SK-N-SH (cell line): ENCODE results near the gene UFSP2. TPM values are rescaled to one million over a fixed set of nuclear protein-coding genes. Genes with fewer than 3 reads are reported as not detected.

Source experiments
- CTCF ChIA-PET: fragments of 300-600, 350-600 bp; formaldehyde crosslinking; extraction: SDS; loops from one replicate; lab custom pipeline; 2021; lab: Yijun Ruan, JAX
- POLR2A ChIA-PET: fragments of 350-600 bp; sonication (Branson Sonifier 250); formaldehyde crosslinking; extraction: SDS; loops from one replicate; lab custom pipeline; 2020; ENCODE audit warnings: antibody characterized with exemption, inconsistent platforms; lab: Yijun Ruan, JAX
- DNase-seq: peaks from one replicate; pipeline ENCODE4 v3.0.0; 2012
- H2AFZ ChIP-seq: fragments of 200-600 bp; sonication (generic); 2 replicates; pipeline ENCODE4 v1.8.1; 2016; ENCODE audit warnings: antibody characterized with exemption, mild to moderate bottlenecking, low read depth
- H3F3A ChIP-seq: fragments of 200-600 bp; sonication (generic); replicated peaks from 2 replicates; pipeline ENCODE3; 2016; ENCODE audit warnings: antibody characterized with exemption, mild to moderate bottlenecking; ENCODE audit not compliant: insufficient read depth
- H3K27ac ChIP-seq, 2 experiments: fragments of 200-500 bp in 1 of 2; fragments of 200-600 bp in 1 of 2; sonication (Bioruptor generic) in 1 of 2; sonication (generic), shearing (Covaris generic) in 1 of 2; 2 replicates each; pipeline versions ENCODE4 v1.5.1 to v1.6.1; 2014 to 2016; ENCODE audit warnings: low read depth in 2 of 2, inconsistent platforms in 1 of 2, low read length in 1 of 2, mild to moderate bottlenecking in 1 of 2, mixed read lengths in 1 of 2
- H3K27me3 ChIP-seq: fragments of 200-600 bp; sonication (generic), shearing (Covaris generic); 2 replicates; pipeline ENCODE4 v1.6.1; 2016; ENCODE audit warnings: mixed run types; ENCODE audit not compliant: insufficient read depth
- H3K36me3 ChIP-seq, 2 experiments: fragments of 200-500 bp in 1 of 2; fragments of 200-600 bp in 1 of 2; sonication (Bioruptor generic) in 1 of 2; sonication (generic) in 1 of 2; replicated peaks in 1 of 2; 2 replicates each; pipeline versions ENCODE3 to v1.5.1; 2014 to 2016; ENCODE audit warnings: low read length in 1 of 2, mild to moderate bottlenecking in 1 of 2; ENCODE audit not compliant: insufficient read depth in 2 of 2, control insufficient read depth in 1 of 2
- H3K4me1 ChIP-seq, 2 experiments: fragments of 200-500 bp in 1 of 2; fragments of 200-600 bp in 1 of 2; sonication (Bioruptor generic) in 1 of 2; sonication (generic), shearing (Covaris generic) in 1 of 2; 2 replicates each; pipeline versions ENCODE4 v1.5.1 to v1.6.1; 2014 to 2016; ENCODE audit warnings: low read depth in 1 of 2, low read length in 1 of 2, mixed run types in 1 of 2; ENCODE audit not compliant: insufficient read depth in 2 of 2, control insufficient read depth in 1 of 2
- H3K4me2 ChIP-seq: fragments of 200-600 bp; sonication (generic), shearing (Covaris generic); 2 replicates; pipeline ENCODE4 v1.6.1; 2017; ENCODE audit warnings: mixed run types
- H3K4me3 ChIP-seq, 2 experiments: fragments of 200-500 bp in 1 of 2; fragments of 200-600 bp in 1 of 2; sonication (Bioruptor generic) in 1 of 2; sonication (generic), shearing (Covaris generic) in 1 of 2; 2 replicates each; pipeline versions ENCODE4 v1.5.1 to v1.8.1; 2014 to 2016; ENCODE audit warnings: low read depth in 2 of 2, inconsistent platforms in 1 of 2, low read length in 1 of 2, mild to moderate bottlenecking in 1 of 2, mixed read lengths in 1 of 2, moderate library complexity in 1 of 2
- H3K79me2 ChIP-seq: fragments of 200-600 bp; sonication (generic); 2 replicates; pipeline ENCODE4 v1.8.1; 2017; ENCODE audit warnings: mild to moderate bottlenecking; ENCODE audit not compliant: insufficient read depth
- H3K9ac ChIP-seq: fragments of 200-600 bp; sonication (generic); 2 replicates; pipeline ENCODE4 v1.6.1; 2017; ENCODE audit warnings: mixed run types
- H3K9me2 ChIP-seq: fragments of 200-600 bp; sonication (generic); 2 replicates; pipeline ENCODE4 v1.6.1; 2017; ENCODE audit warnings: mixed run types
- H3K9me3 ChIP-seq: fragments of 200-600 bp; sonication (generic); 2 replicates; pipeline ENCODE4 v1.6.1; 2017; ENCODE audit warnings: mixed run types, mild to moderate bottlenecking, moderate library complexity
- H4K20me1 ChIP-seq: fragments of 200-600 bp; sonication (generic); 2 replicates; pipeline ENCODE4 v1.6.1; 2017; ENCODE audit warnings: mild to moderate bottlenecking, mixed run types; ENCODE audit not compliant: insufficient read depth
- CHD2 ChIP-seq: fragments of 150-350 bp; IDR thresholded peaks from 2 replicates; pipeline ENCODE4 v1.6.1; 2018; ENCODE audit warnings: low read length; ENCODE audit not compliant: partially characterized antibody
- EZH2phosphoT487 ChIP-seq: fragments of 200-600 bp; sonication (generic); IDR thresholded peaks from 2 replicates; pipeline ENCODE4 v1.6.1; 2017; ENCODE audit warnings: low read depth, mixed run types, mild to moderate bottlenecking, antibody characterized with exemption, moderate library complexity, borderline replicate concordance
- FOXM1 ChIP-seq: IDR thresholded peaks from 2 replicates; pipeline ENCODE4 v1.4.0; 2012; ENCODE audit warnings: low read depth, mild to moderate bottlenecking
- GABPA ChIP-seq: IDR thresholded peaks from 2 replicates; pipeline ENCODE4 v1.4.0; 2012; ENCODE audit warnings: low read depth, mild to moderate bottlenecking
- GATA2 ChIP-seq: sonication (generic); formaldehyde crosslinking; IDR thresholded peaks from 2 replicates; pipeline ENCODE4 v1.5.0; 2020; ENCODE audit warnings: mild to moderate bottlenecking, missing genetic modification reagents
- RAD21 ChIP-seq: IDR thresholded peaks from 2 replicates; pipeline ENCODE4 v1.6.1; 2012; ENCODE audit warnings: mild to moderate bottlenecking, low read length
- RFX5 ChIP-seq: IDR thresholded peaks from 2 replicates; pipeline ENCODE4 v1.6.1; 2012; ENCODE audit warnings: mild to moderate bottlenecking, improper control_type of control experiment, low read length
- SMC3 ChIP-seq: IDR thresholded peaks from 2 replicates; pipeline ENCODE4 v1.6.1; 2012; ENCODE audit warnings: low read depth, low read length, improper control_type of control experiment
- TCF12 ChIP-seq: IDR thresholded peaks from 2 replicates; pipeline ENCODE4 v1.4.0; 2012
- YY1 ChIP-seq: IDR thresholded peaks from 2 replicates; pipeline ENCODE4 v1.4.0; 2012; ENCODE audit warnings: low read depth, mild to moderate bottlenecking
- WGBS: methylation state at CpG from one replicate; pipeline ENCODE4 v1.1.6; 2017; ENCODE audit warnings: low lambda C conversion rate; 5-methylcytosine and 5-hydroxymethylcytosine counted together
- polyA plus RNA-seq, 3 experiments: library from polyadenylated mRNA; depleted of rRNA; stranded (reverse); fragments of >200 nt; gene quantifications; 2 replicates each; pipeline ENCODE4 v1.2.3, GENCODE V29; 2012
- TF ChIP-seq, protein P1 (sequence below): IDR thresholded peaks from 2 replicates; pipeline ENCODE4 v1.6.1; 2012; ENCODE audit warnings: mild to moderate bottlenecking, low read depth, low read length, moderate library complexity
- TF ChIP-seq, protein P2 (sequence below): IDR thresholded peaks from 2 replicates; pipeline ENCODE4 v1.4.0; 2012; ENCODE audit warnings: low read depth

The UFSP2 gene
- polyA plus RNA-seq, 1 of the 3 experiments (the other 2 are of a cell fraction), result 15.5 TPM

DNA sequence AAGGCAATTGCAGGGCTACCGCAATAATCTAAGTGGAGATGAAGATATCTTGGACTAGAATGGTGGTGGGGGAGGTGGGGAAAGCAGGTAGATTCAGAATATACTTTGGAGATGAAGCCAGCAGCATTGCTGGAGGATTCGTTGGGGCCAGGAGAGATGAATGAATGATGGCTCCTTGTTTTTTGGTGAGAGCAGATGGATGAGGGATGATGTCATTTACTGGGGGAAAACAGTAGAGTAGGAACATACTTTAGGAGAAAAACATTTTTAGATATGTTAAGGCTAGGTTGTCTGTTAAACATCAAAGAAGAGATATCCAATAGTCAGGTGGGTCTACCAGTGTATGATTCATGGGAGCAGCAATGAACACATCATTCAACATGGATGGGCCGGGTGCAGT, 39.9 kb upstream of the UFSP2 start:
- TF ChIP-seq GABPA, result no peak
- H3K9ac ChIP-seq, result no peak overlapping the region
- H2AFZ ChIP-seq, result no peak overlapping the region
- no peaks in the 10 kb centered on the region for H3K9me2 ChIP-seq
- no peaks in the 10 kb centered on the region for H3K9me3 ChIP-seq
- no peaks in the 10 kb centered on the region for H3K79me2 ChIP-seq
- no peaks in the 10 kb centered on the region for H3K27me3 ChIP-seq
- no peak overlapping the region for H3K27ac ChIP-seq
- H3F3A ChIP-seq, result peaks cover 10% of the 10 kb centered on the region
- no peak overlapping the region for H3K4me2 ChIP-seq
- no peak for DNase-seq
- H3K4me1 ChIP-seq, result peaks cover 0 to 4% of the 10 kb centered on the region in 2 experiments; a peak in 2 of 4 replicates
- no peaks in the 10 kb centered on the region for H3K36me3 ChIP-seq
- H4K20me1 ChIP-seq, result no peaks in the 10 kb centered on the region
- H3K4me3 ChIP-seq, result no peak overlapping the region
- 71% methylated on average over 3 of the region's 3 CpGs for WGBS
- CTCF ChIA-PET, result interaction anchor here (1.2 kb wide), 1 partner anchor 132 kb away, joined by 5 read pairs; no protein-coding TSS in a partner anchor
- POLR2A ChIA-PET, result no interaction called here

DNA sequence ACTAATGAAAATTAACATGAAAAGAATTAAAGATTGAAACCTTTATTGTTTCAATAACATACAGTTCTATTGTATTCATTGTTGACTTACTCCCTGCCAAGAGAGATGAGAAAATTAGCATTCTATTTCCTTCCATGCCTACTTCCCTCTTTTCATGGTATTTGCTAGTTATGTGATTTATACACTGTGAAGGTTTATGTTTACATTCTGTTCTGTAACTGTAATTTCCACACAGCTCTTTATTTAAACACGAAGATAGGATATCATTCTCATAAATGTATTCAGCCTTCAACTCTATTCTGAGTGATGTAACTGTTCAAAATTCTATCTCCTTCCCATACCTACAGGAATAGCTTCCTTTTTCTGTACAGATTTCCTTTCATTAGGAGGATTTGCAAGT, 39.1 kb upstream of the UFSP2 start:
- no peak overlapping the region for H2AFZ ChIP-seq
- H3K27ac ChIP-seq, result no peak overlapping the region
- no peaks in the 10 kb centered on the region for H3K36me3 ChIP-seq
- whole genome bisulfite sequencing, result 30% methylated on average over 1 of the region's 1 CpG
- H3K4me2 ChIP-seq, result no peak overlapping the region
- CTCF ChIA-PET, result interaction anchor here (1.1 to 1.2 kb wide), 2 partner anchors 133 to 557 kb away, joined by 5 read pairs; no protein-coding TSS in a partner anchor
- no peaks in the 10 kb centered on the region for H3K27me3 ChIP-seq
- no peak for DNase-seq
- no peaks in the 10 kb centered on the region for H3K9me2 ChIP-seq
- no peaks in the 10 kb centered on the region; a peak in 1 of 4 replicates for H3K4me1 ChIP-seq
- H3K79me2 ChIP-seq, result no peaks in the 10 kb centered on the region
- no peak overlapping the region for H3K9ac ChIP-seq
- peaks cover 10% of the 10 kb centered on the region for H3F3A ChIP-seq
- no peaks in the 10 kb centered on the region for H3K9me3 ChIP-seq
- TF ChIP-seq, protein P1, sequence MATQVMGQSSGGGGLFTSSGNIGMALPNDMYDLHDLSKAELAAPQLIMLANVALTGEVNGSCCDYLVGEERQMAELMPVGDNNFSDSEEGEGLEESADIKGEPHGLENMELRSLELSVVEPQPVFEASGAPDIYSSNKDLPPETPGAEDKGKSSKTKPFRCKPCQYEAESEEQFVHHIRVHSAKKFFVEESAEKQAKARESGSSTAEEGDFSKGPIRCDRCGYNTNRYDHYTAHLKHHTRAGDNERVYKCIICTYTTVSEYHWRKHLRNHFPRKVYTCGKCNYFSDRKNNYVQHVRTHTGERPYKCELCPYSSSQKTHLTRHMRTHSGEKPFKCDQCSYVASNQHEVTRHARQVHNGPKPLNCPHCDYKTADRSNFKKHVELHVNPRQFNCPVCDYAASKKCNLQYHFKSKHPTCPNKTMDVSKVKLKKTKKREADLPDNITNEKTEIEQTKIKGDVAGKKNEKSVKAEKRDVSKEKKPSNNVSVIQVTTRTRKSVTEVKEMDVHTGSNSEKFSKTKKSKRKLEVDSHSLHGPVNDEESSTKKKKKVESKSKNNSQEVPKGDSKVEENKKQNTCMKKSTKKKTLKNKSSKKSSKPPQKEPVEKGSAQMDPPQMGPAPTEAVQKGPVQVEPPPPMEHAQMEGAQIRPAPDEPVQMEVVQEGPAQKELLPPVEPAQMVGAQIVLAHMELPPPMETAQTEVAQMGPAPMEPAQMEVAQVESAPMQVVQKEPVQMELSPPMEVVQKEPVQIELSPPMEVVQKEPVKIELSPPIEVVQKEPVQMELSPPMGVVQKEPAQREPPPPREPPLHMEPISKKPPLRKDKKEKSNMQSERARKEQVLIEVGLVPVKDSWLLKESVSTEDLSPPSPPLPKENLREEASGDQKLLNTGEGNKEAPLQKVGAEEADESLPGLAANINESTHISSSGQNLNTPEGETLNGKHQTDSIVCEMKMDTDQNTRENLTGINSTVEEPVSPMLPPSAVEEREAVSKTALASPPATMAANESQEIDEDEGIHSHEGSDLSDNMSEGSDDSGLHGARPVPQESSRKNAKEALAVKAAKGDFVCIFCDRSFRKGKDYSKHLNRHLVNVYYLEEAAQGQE, result no peak
- TF ChIP-seq CHD2 (no peak), GATA2 (no peak), RAD21 (no peak), EZH2phosphoT487 (no peak), YY1 (no peak), TCF12 (no peak), RFX5 (no peak), FOXM1 (no peak), SMC3 (no peak)
- TF ChIP-seq, protein P2, sequence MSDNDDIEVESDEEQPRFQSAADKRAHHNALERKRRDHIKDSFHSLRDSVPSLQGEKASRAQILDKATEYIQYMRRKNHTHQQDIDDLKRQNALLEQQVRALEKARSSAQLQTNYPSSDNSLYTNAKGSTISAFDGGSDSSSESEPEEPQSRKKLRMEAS, result no peak
- TF ChIP-seq, all 33 proteins: peak for 0
- Histone ChIP-seq H3K4me3 (no peak overlapping the region), H4K20me1 (no peaks in the 10 kb centered on the region)
- POLR2A ChIA-PET, result no interaction called here
